ENCODE results near the gene IPMK. TPM values are rescaled to one million over a fixed set of nuclear protein-coding genes. Genes with fewer than 3 reads are reported as not detected.

IPMK gene
- total and polyA plus RNA-seq, 9 of the 15 experiments (the other 6 are each of a cell fraction or from before 2014, with no cell fraction given) = 0.98 to 4.4 (median 2.7) TPM

GRCh38 chr10:58268946-58269781, 1.5 kb upstream of the IPMK start, which contains the start of gene CISD1 (continued):
- TF ChIP-seq RFX1 (IDR thresholded peaks at IDR 0.05) (no peak), NR0B1 (IDR thresholded peaks at IDR 0.05; ENCODE audit: partially characterized antibody) (no peak), ZNF780A (CRISPR knock-in tag; IDR thresholded peaks at IDR 0.05) (no peak), JUNB (CRISPR knock-in tag; conservative IDR thresholded peaks at IDR 0.05) (no peak), TAF1 (IDR thresholded peaks at IDR 0.05; ENCODE audit: control insufficient read depth, extremely low read depth, insufficient read depth, low read length, severe bottlenecking) (peak; percentile 32), THRB (CRISPR knock-in tag; conservative IDR thresholded peaks at IDR 0.05) (no peak), ZFP91 (CRISPR knock-in tag; IDR thresholded peaks at IDR 0.05) (0 out of 2 replicates have a peak, but pooled peaks have one; percentile 8), JUN (IDR thresholded peaks at IDR 0.05; ENCODE audit: borderline replicate concordance, low read depth, low read length) (peak; percentile 45; the same call in 1 of the 2 replicates), JUN (CRISPR knock-in tag; IDR thresholded peaks at IDR 0.05; ENCODE audit: borderline replicate concordance) (no peak), SIX5 (IDR thresholded peaks at IDR 0.05; ENCODE audit: borderline replicate concordance in 1 of 2, insufficient read depth in 1 of 2, low read depth in 1 of 2, low read length in 2 of 2) (no peak), ZNF316 (IDR thresholded peaks at IDR 0.05) (peak; percentile 47), FOXO4 (CRISPR knock-in tag; IDR thresholded peaks at IDR 0.05) (no peak), PBX2 (CRISPR knock-in tag; IDR thresholded peaks at IDR 0.05; ENCODE audit: low read depth) (no peak), PBX2 (tag; conservative IDR thresholded peaks at IDR 0.05; ENCODE audit: low read depth) (peak; percentile 22; the same call in 1 of the 2 replicates), ZNF124 (CRISPR knock-in tag; IDR thresholded peaks at IDR 0.05) (no peak)
